KOPT-K1 (cell line): ENCODE measurements around the gene KLK10.

Experiments used
- H3K27ac ChIP-seq: fragments of 200-600 bp; sonication (generic); 2 replicates; pipeline ENCODE4 v1.5.1; 2016; ENCODE audit warnings: antibody characterized with exemption, mild to moderate bottlenecking, low read depth, low read length; ENCODE audit not compliant: poor library complexity, severe bottlenecking
- H3K36me3 ChIP-seq: fragments of 200-600 bp; sonication (generic); 2 replicates; pipeline ENCODE4 v1.5.1; 2017; ENCODE audit warnings: antibody characterized with exemption, mild to moderate bottlenecking, low read length, moderate library complexity; ENCODE audit not compliant: insufficient read depth
- H3K9me3 ChIP-seq: fragments of 200-600 bp; sonication (generic); 2 replicates; pipeline ENCODE4 v1.5.1; 2017; ENCODE audit warnings: antibody characterized with exemption, low read length, mild to moderate bottlenecking; ENCODE audit not compliant: insufficient read depth, poor library complexity, severe bottlenecking

The KLK10 gene

GRCh38 chr19:51031880-51032225, 12.3 kb upstream of the KLK10 start:
- no peaks in the 10 kb centered on the region for H3K36me3 ChIP-seq
- no peaks in the 10 kb centered on the region for H3K9me3 ChIP-seq
- H3K27ac ChIP-seq: no peak overlapping the region

- no peak overlapping the region for H3K27ac ChIP-seq
- no peaks in the 10 kb centered on the region for H3K36me3 ChIP-seq
- no peaks in the 10 kb centered on the region for H3K9me3 ChIP-seq
Observed at GRCh38 chr19:51031220-51031879, 11.8 kb upstream of the KLK10 start.

GRCh38 chr19:51030631-51031030, 11.1 kb upstream of the KLK10 start:
- Histone ChIP-seq H3K36me3 (no peaks in the 10 kb centered on the region), H3K27ac (no peak overlapping the region), H3K9me3 (no peaks in the 10 kb centered on the region)

GRCh38 chr19:51029718-51030117, 10.2 kb upstream of the KLK10 start:
- Histone ChIP-seq H3K27ac (no peak overlapping the region), H3K9me3 (no peaks in the 10 kb centered on the region), H3K36me3 (no peaks in the 10 kb centered on the region)

GRCh38 chr19:51027873-51028272, 8.4 kb upstream of the KLK10 start:
- Histone ChIP-seq H3K9me3 (no peaks in the 10 kb centered on the region), H3K27ac (no peak overlapping the region), H3K36me3 (no peaks in the 10 kb centered on the region)

GRCh38 chr19:51027126-51027806, 7.8 kb upstream of the KLK10 start:
- no peak overlapping the region for H3K27ac ChIP-seq
- no peaks in the 10 kb centered on the region for H3K9me3 ChIP-seq
- no peaks in the 10 kb centered on the region for H3K36me3 ChIP-seq

GRCh38 chr19:51026554-51026831, 7.0 kb upstream of the KLK10 start, which contains the start of gene KLK11:
KLK11 (minus strand) TSS chr19:51026616; CDS start chr19:51025631, 985 bp downstream.
- H3K36me3 ChIP-seq: no peaks in the 10 kb centered on the region
- no peak within 1 kb of the TSS for H3K27ac ChIP-seq
- no peaks in the 10 kb centered on the region for H3K9me3 ChIP-seq

- Histone ChIP-seq H3K9me3 (no peaks in the 10 kb centered on the region), H3K36me3 (no peaks in the 10 kb centered on the region), H3K27ac (no peak overlapping the region)
Observed at GRCh38 chr19:51025809-51026553, 6.5 kb upstream of the KLK10 start.

- Histone ChIP-seq H3K27ac (no peak overlapping the region), H3K36me3 (no peaks in the 10 kb centered on the region), H3K9me3 (no peaks in the 10 kb centered on the region)
Observed at GRCh38 chr19:51025401-51025800, 5.9 kb upstream of the KLK10 start.

- Histone ChIP-seq H3K27ac (no peak overlapping the region), H3K36me3 (no peaks in the 10 kb centered on the region), H3K9me3 (no peaks in the 10 kb centered on the region)
Observed at GRCh38 chr19:51024924-51025323, 5.4 kb upstream of the KLK10 start.

- Histone ChIP-seq H3K27ac (no peak overlapping the region), H3K36me3 (no peaks in the 10 kb centered on the region), H3K9me3 (no peaks in the 10 kb centered on the region)
Observed at GRCh38 chr19:51023946-51024345, 4.4 kb upstream of the KLK10 start.

- Histone ChIP-seq H3K9me3 (no peaks in the 10 kb centered on the region), H3K27ac (no peak overlapping the region), H3K36me3 (no peaks in the 10 kb centered on the region)
Observed at GRCh38 chr19:51022526-51022925, 3.0 kb upstream of the KLK10 start.

- H3K36me3 ChIP-seq: no peaks in the 10 kb centered on the region
- H3K9me3 ChIP-seq: no peaks in the 10 kb centered on the region
- no peak overlapping the region for H3K27ac ChIP-seq
Observed at GRCh38 chr19:51020988-51021651, 1.6 kb upstream of the KLK10 start.

GRCh38 chr19:51018745-51019543, 565 bp downstream of the KLK10 start:
- H3K9me3 ChIP-seq: no peaks in the 10 kb centered on the region
- H3K36me3 ChIP-seq: no peaks in the 10 kb centered on the region
- H3K27ac ChIP-seq: no peak overlapping the region
